H1 (cell line): ENCODE data around the gene STAT1. TPM values are rescaled to one million over a fixed set of nuclear protein-coding genes. Genes with fewer than 3 reads are reported as not detected.

Experiments
- CTCF ChIA-PET: fragments of 300-600 bp; sonication (Branson Sonifier 250); formaldehyde crosslinking; loops from one replicate; lab custom pipeline; 2021; ENCODE audit not compliant: partially characterized antibody; lab: Charles Lee
- POLR2A ChIA-PET: fragments of 300-600 bp; sonication (Branson Sonifier 250); formaldehyde crosslinking; loops from one replicate; lab custom pipeline; 2021; ENCODE audit warnings: inconsistent platforms; ENCODE audit not compliant: partially characterized antibody; lab: Charles Lee
- DNase-seq, 2 experiments: peaks; one replicate each; pipeline versions ENCODE4 v3.0.0 to v3.0.0-alpha.2; 2010 to 2022; ENCODE audit warnings: low spot score in 2 of 2, low read depth in 1 of 2, mixed read lengths in 1 of 2
- FAIRE-seq: peaks from 2 replicates; lab custom pipeline; 2011; peaks lifted over from hg19 to GRCh38; lab: Jason Lieb, UNC
- H2AFZ ChIP-seq: 2 replicates; pipeline ENCODE4 v1.8.1; 2012; ENCODE audit warnings: low read length, inconsistent platforms
- H2AK5ac ChIP-seq: 2 replicates; pipeline ENCODE4 v1.6.1; 2013; ENCODE audit warnings: low read depth, low read length
- H2BK120ac ChIP-seq: replicated peaks from 2 replicates; pipeline ENCODE3; 2013; ENCODE audit warnings: low read depth, low read length, inconsistent platforms
- H2BK12ac ChIP-seq: 2 replicates; pipeline ENCODE4 v1.6.1; 2013; ENCODE audit warnings: low read depth, low read length
- H2BK15ac ChIP-seq: 2 replicates; pipeline ENCODE4 v1.6.1; 2013; ENCODE audit warnings: low read length
- H2BK20ac ChIP-seq: 2 replicates; pipeline ENCODE4 v1.6.1; 2013; ENCODE audit warnings: low read length
- H2BK5ac ChIP-seq: 2 replicates; pipeline ENCODE4 v1.6.1; 2013; ENCODE audit warnings: low read depth, low read length
- H3K14ac ChIP-seq: 2 replicates; pipeline ENCODE4 v1.6.1; 2013; ENCODE audit warnings: inconsistent platforms; ENCODE audit not compliant: insufficient read length
- H3K18ac ChIP-seq: 2 replicates; pipeline ENCODE4 v1.6.1; 2013; ENCODE audit warnings: low read length; ENCODE audit errors: extremely low read depth
- H3K23ac ChIP-seq: 2 replicates; pipeline ENCODE4 v1.6.1; 2013; ENCODE audit warnings: inconsistent platforms; ENCODE audit not compliant: insufficient read length
- H3K23me2 ChIP-seq: 2 replicates; pipeline ENCODE4 v1.6.1; 2013; ENCODE audit warnings: low read depth, low read length
- H3K27ac ChIP-seq: 2 replicates; pipeline ENCODE4 v1.6.1; 2011; ENCODE audit warnings: low read depth, low read length, inconsistent platforms
- H3K27me3 ChIP-seq, 4 experiments: replicated peaks in 1 of 4; 1 replicate in 1 of 4; 2 replicates in 3 of 4; pipeline versions ENCODE4 v1.6.1 to v1.8.1; 2011 to 2013; ENCODE audit warnings: low read length in 3 of 4, mild to moderate bottlenecking in 3 of 4, inconsistent platforms in 2 of 4, mixed read lengths in 2 of 4, moderate library complexity in 1 of 4; ENCODE audit not compliant: control insufficient read depth in 3 of 4, insufficient read depth in 3 of 4; ENCODE audit errors: extremely low read depth in 1 of 4
- H3K36me3 ChIP-seq, 4 experiments: 2 replicates each; pipeline versions ENCODE4 v1.6.1 to v1.8.1; 2011 to 2013; ENCODE audit warnings: mild to moderate bottlenecking in 4 of 4, low read length in 3 of 4, moderate library complexity in 2 of 4, control low read depth in 1 of 4, inconsistent platforms in 1 of 4; ENCODE audit not compliant: insufficient read depth in 4 of 4, control insufficient read depth in 2 of 4
- H3K4ac ChIP-seq: replicated peaks from 2 replicates; pipeline ENCODE3; 2013; ENCODE audit warnings: low read length, low read depth, mixed read lengths, inconsistent platforms; ENCODE audit not compliant: insufficient read length
- H3K4me1 ChIP-seq, 4 experiments: replicated peaks in 1 of 4; 1 replicate in 1 of 4; 2 replicates in 3 of 4; pipeline versions ENCODE4 v1.6.1 to v1.8.1; 2011 to 2013; ENCODE audit warnings: low read length in 3 of 4, inconsistent platforms in 2 of 4, mixed read lengths in 1 of 4; ENCODE audit not compliant: insufficient read depth in 4 of 4, control insufficient read depth in 3 of 4
- H3K4me2 ChIP-seq, 2 experiments: 2 replicates each; pipeline versions ENCODE4 v1.6.1 to v1.8.1; 2011 to 2013; ENCODE audit warnings: low read depth in 2 of 2, low read length in 2 of 2, control low read depth in 1 of 2, inconsistent platforms in 1 of 2, mild to moderate bottlenecking in 1 of 2; ENCODE audit not compliant: insufficient read depth in 1 of 2
- H3K4me3 ChIP-seq, 4 experiments: fragments of 200-600, 300-600 bp in 1 of 4; sonication (generic), shearing (Covaris generic), sonication (Bioruptor Twin) in 1 of 4; 2 replicates each; pipeline versions ENCODE4 v1.5.1 to v1.8.1; 2011 to 2016; ENCODE audit warnings: low read length in 4 of 4, low read depth in 3 of 4, control low read depth in 2 of 4, inconsistent platforms in 2 of 4, mild to moderate bottlenecking in 2 of 4, mixed read lengths in 1 of 4, moderate library complexity in 1 of 4; ENCODE audit not compliant: insufficient read depth in 2 of 4; ENCODE audit errors: extremely low read depth in 1 of 4
- H3K56ac ChIP-seq: replicated peaks from 2 replicates; pipeline ENCODE3; 2013; ENCODE audit warnings: low read depth, mild to moderate bottlenecking, mixed read lengths, low read length, inconsistent platforms; ENCODE audit not compliant: insufficient read length
- H3K79me1 ChIP-seq: 2 replicates; pipeline ENCODE4 v1.6.1; 2013; ENCODE audit warnings: low read depth, low read length, control low read depth
- H3K79me2 ChIP-seq, 2 experiments: 2 replicates each; pipeline versions ENCODE4 v1.6.1 to v1.8.1; 2012 to 2013; ENCODE audit warnings: low read length in 2 of 2, mild to moderate bottlenecking in 2 of 2, inconsistent platforms in 1 of 2; ENCODE audit not compliant: insufficient read depth in 2 of 2, control insufficient read depth in 1 of 2
- H3K9ac ChIP-seq, 4 experiments: replicated peaks in 1 of 4; 1 replicate in 1 of 4; 2 replicates in 3 of 4; pipeline versions ENCODE4 v1.6.1 to v1.8.1; 2011 to 2013; ENCODE audit warnings: low read depth in 3 of 4, low read length in 3 of 4, control low read depth in 2 of 4, mild to moderate bottlenecking in 2 of 4, moderate library complexity in 2 of 4, inconsistent platforms in 1 of 4; ENCODE audit errors: extremely low read depth in 1 of 4
- H3K9me3 ChIP-seq, 2 experiments: 2 replicates each; pipeline versions ENCODE4 v1.6.1 to v1.8.1; 2012 to 2013; ENCODE audit warnings: mild to moderate bottlenecking in 2 of 2, moderate library complexity in 2 of 2, control low read depth in 1 of 2, inconsistent platforms in 1 of 2, low read depth in 1 of 2, low read length in 1 of 2, mixed read lengths in 1 of 2; ENCODE audit not compliant: insufficient read depth in 2 of 2
- H4K20me1 ChIP-seq, 2 experiments: replicated peaks in 1 of 2; 2 replicates each; pipeline versions ENCODE3 to v1.8.1; 2011 to 2013; ENCODE audit warnings: inconsistent platforms in 2 of 2, low read length in 2 of 2, mild to moderate bottlenecking in 1 of 2; ENCODE audit not compliant: insufficient read depth in 2 of 2, control insufficient read depth in 1 of 2
- H4K5ac ChIP-seq: 2 replicates; pipeline ENCODE4 v1.6.1; 2013; ENCODE audit warnings: low read length, low read depth, mixed read lengths, inconsistent platforms; ENCODE audit not compliant: insufficient read length
- H4K8ac ChIP-seq: 2 replicates; pipeline ENCODE4 v1.8.0; 2013; ENCODE audit warnings: mild to moderate bottlenecking, moderate library complexity, low read length, inconsistent platforms; ENCODE audit not compliant: insufficient read depth; ENCODE audit errors: extremely low read depth
- H4K91ac ChIP-seq: replicated peaks from 2 replicates; pipeline ENCODE3; 2013; ENCODE audit warnings: low read length, mixed read lengths, inconsistent platforms; ENCODE audit not compliant: insufficient read length
- CBX5 ChIP-seq: fragments of 300-800, 300-1000 bp; sonication (generic); IDR thresholded peaks from 2 replicates; pipeline ENCODE4 v1.7.1; 2016; ENCODE audit warnings: antibody characterized with exemption, low read length, low read depth
- EGR1 ChIP-seq: IDR thresholded peaks from 2 replicates; pipeline ENCODE4 v1.6.1; 2011; ENCODE audit warnings: low read depth, low read length, borderline replicate concordance
- EZH2 ChIP-seq: fragments of 200-600 bp; sonication (generic); IDR thresholded peaks from 2 replicates; pipeline ENCODE4 v1.7.1; 2012; ENCODE audit warnings: low read depth, mild to moderate bottlenecking, moderate library complexity, low read length, inconsistent platforms; ENCODE audit not compliant: severe bottlenecking
- JUN ChIP-seq: IDR thresholded peaks from 2 replicates; pipeline ENCODE4 v1.6.1; 2011; ENCODE audit warnings: low read depth, mild to moderate bottlenecking, improper control_type of control experiment, low read length
- RAD21 ChIP-seq, 2 experiments: IDR thresholded peaks in 1 of 2; conservative IDR thresholded peaks in 1 of 2; 2 replicates each; pipeline ENCODE4 v1.6.1; 2011; ENCODE audit warnings: low read depth in 2 of 2, low read length in 2 of 2, improper control_type of control experiment in 1 of 2, inconsistent platforms in 1 of 2, mild to moderate bottlenecking in 1 of 2, moderate library complexity in 1 of 2
- SIX5 ChIP-seq: IDR thresholded peaks from 2 replicates; pipeline ENCODE4 v1.6.1; 2011; ENCODE audit warnings: mild to moderate bottlenecking, low read depth, low read length
- SP1 ChIP-seq: IDR thresholded peaks from 2 replicates; pipeline ENCODE4 v1.6.1; 2011; ENCODE audit warnings: low read depth, low read length
- SP2 ChIP-seq: IDR thresholded peaks from 2 replicates; pipeline ENCODE4 v1.6.1; 2012; ENCODE audit warnings: mild to moderate bottlenecking, low read length, inconsistent platforms
- SRF ChIP-seq: IDR thresholded peaks from 2 replicates; pipeline ENCODE4 v1.6.1; 2011; ENCODE audit warnings: mild to moderate bottlenecking, low read depth, low read length, moderate library complexity
- TBP ChIP-seq: IDR thresholded peaks from 2 replicates; pipeline ENCODE4 v1.6.1; 2011; ENCODE audit warnings: low read depth, low read length, improper control_type of control experiment
- WGBS, 2 experiments: shearing (Covaris generic) in 1 of 2; methylation state at CpG; one replicate each; pipeline versions ENCODE4 v1.1.6 to v1.1.7; 2013 to 2015; ENCODE audit warnings: low lambda C conversion rate in 2 of 2, mixed read lengths in 2 of 2, inconsistent platforms in 1 of 2, low coverage in 1 of 2, missing lambda C conversion rate in 1 of 2; ENCODE audit not compliant: insufficient replicate concordance in 2 of 2, insufficient coverage in 1 of 2, insufficient read length in 1 of 2; ENCODE audit errors: extremely low coverage in 1 of 2, missing lambda C conversion rate in 1 of 2; 5-methylcytosine and 5-hydroxymethylcytosine counted together
- polyA plus RNA-seq, 7 experiments: library from polyadenylated mRNA; depleted of rRNA in 3 of 7; stranded (reverse) in 5 of 7; unstranded in 2 of 7; fragments of >200 nt in 5 of 7; fragments of 200-250 nt in 2 of 7; gene quantifications; 1 replicate in 5 of 7; 2 replicates in 1 of 7; 4 replicates in 1 of 7; pipeline versions ENCODE4 v1.2.1 to v1.2.3, GENCODE V29; 2011 to 2013; ENCODE audit warnings: missing spikeins in 2 of 7, mixed read lengths in 2 of 7
- total RNA-seq: library from RNA; stranded (reverse); fragmentation: NEBNext Ultra II Directional; extraction: Animal tissue kit (Norgen Biotek cat#: 25700); gene quantifications from 2 replicates; pipeline ENCODE4 v1.2.1, GENCODE V29; 2021

STAT1 gene
- total and polyA plus RNA-seq, 2 of the 8 experiments (the other 6 are each of a cell fraction or from before 2014, with no cell fraction given): 20.3 to 43.0 TPM

- H2BK12ac ChIP-seq: no peak overlapping the region
- H3K18ac ChIP-seq: no peak overlapping the region
- H3K9ac ChIP-seq: no peak overlapping the region
- no peak overlapping the region for H3K14ac ChIP-seq
- no peaks in the 10 kb centered on the region for H3K9me3 ChIP-seq
- no peak overlapping the region for H4K8ac ChIP-seq
- WGBS, 2 experiments: 90% methylated on average over 2 of the region's 2 CpGs; no CpG with 5 or more reads in 1 of the 2 experiments
- no peaks in the 10 kb centered on the region for H3K23me2 ChIP-seq
- H3K4me2 ChIP-seq: no peak overlapping the region
- no peak overlapping the region for H3K56ac ChIP-seq
- no peak overlapping the region for H4K5ac ChIP-seq
- no peak overlapping the region for H3K4me3 ChIP-seq
- peaks cover 4 to 23% (median 13%) of the 10 kb centered on the region in 4 experiments for H3K36me3 ChIP-seq
- H3K4me1 ChIP-seq: no peaks in the 10 kb centered on the region
- TF ChIP-seq JUN (no peak), RAD21 (IDR thresholded peaks at IDR 0.05 in 1 of 2, conservative IDR thresholded peaks at IDR 0.05 in 1 of 2; ENCODE audit: low read depth in 2 of 2, low read length in 2 of 2) (no peak), TBP (no peak), EGR1 (no peak), CBX5 (no peak), SIX5 (no peak), EZH2 (no peak), SRF (no peak), SP1 (no peak), SP2 (no peak)
- no peaks in the 10 kb centered on the region for H3K79me1 ChIP-seq
- H3K27ac ChIP-seq: no peak overlapping the region
- no peaks in the 10 kb centered on the region for H4K20me1 ChIP-seq
- DNase-seq: no peak
- H2BK120ac ChIP-seq: no peak overlapping the region
- ChIA-PET POLR2A (interaction anchor here (0.6 kb wide), 1 partner anchor 613 kb away, joined by 3 read pairs; no protein-coding TSS in a partner anchor), CTCF (interaction anchor here (0.6 to 1.5 kb wide), 3 partner anchors 115 to 794 kb away, joined by 4 to 5 read pairs (median 5); no protein-coding TSS in a partner anchor)
- H2BK5ac ChIP-seq: no peak overlapping the region
- no peak overlapping the region for H2AFZ ChIP-seq
- H4K91ac ChIP-seq: no peak overlapping the region
- H3K79me2 ChIP-seq: no peaks in the 10 kb centered on the region
- H2AK5ac ChIP-seq: no peak overlapping the region
- H3K23ac ChIP-seq: no peak overlapping the region
- no peak overlapping the region for H2BK20ac ChIP-seq
- FAIRE-seq: no peak
- no peak overlapping the region for H3K4ac ChIP-seq
- no peak overlapping the region for H2BK15ac ChIP-seq
- no peaks in the 10 kb centered on the region for H3K27me3 ChIP-seq
These were observed 48.3 kb downstream of the STAT1 start for GRCh38 chr2:190965580-190966222.
